Neural progenitor cell (in vitro differentiated cells): ENCODE results near the gene OPTC.

Experiments
- EZH2phosphoT487 ChIP-seq: fragments of 200-600 bp; sonication (generic); IDR thresholded peaks from 2 replicates; pipeline ENCODE4 v1.6.1; 2017; ENCODE audit warnings: antibody characterized with exemption
- TF ChIP-seq, protein P1 (sequence below): fragments of 200-600 bp; sonication (generic); IDR thresholded peaks from 2 replicates; pipeline ENCODE4 v1.5.1; 2017; ENCODE audit warnings: antibody characterized with exemption, mild to moderate bottlenecking

DNA sequence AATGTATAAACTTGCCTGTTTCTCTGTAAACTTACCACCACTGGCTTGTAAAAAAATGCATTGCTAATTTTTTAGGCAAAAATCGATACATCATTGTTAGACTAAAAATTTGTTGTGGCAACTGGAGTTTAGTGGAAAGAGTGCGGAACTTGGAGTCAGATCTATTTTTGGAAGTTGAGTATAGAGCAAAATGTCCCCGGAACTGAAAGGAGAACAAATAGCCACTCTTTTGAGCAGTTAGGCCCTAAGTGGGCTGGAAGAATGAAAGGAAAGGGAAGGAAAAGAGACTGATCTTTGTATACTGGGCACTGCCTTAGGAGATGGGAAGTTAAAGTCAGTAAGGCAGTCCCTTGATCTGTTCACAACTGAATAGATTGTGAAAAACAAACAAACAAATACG is 30.2 kb downstream of the OPTC start:
- TF ChIP-seq, protein P1, sequence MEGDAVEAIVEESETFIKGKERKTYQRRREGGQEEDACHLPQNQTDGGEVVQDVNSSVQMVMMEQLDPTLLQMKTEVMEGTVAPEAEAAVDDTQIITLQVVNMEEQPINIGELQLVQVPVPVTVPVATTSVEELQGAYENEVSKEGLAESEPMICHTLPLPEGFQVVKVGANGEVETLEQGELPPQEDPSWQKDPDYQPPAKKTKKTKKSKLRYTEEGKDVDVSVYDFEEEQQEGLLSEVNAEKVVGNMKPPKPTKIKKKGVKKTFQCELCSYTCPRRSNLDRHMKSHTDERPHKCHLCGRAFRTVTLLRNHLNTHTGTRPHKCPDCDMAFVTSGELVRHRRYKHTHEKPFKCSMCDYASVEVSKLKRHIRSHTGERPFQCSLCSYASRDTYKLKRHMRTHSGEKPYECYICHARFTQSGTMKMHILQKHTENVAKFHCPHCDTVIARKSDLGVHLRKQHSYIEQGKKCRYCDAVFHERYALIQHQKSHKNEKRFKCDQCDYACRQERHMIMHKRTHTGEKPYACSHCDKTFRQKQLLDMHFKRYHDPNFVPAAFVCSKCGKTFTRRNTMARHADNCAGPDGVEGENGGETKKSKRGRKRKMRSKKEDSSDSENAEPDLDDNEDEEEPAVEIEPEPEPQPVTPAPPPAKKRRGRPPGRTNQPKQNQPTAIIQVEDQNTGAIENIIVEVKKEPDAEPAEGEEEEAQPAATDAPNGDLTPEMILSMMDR, result no peak
- TF ChIP-seq EZH2phosphoT487, result no peak
